ENCODE results near the gene LRRC71. TPM values are rescaled to one million over a fixed set of nuclear protein-coding genes. Genes with fewer than 3 reads are reported as not detected.

LRRC71 gene
- total and polyA plus RNA-seq, 2 of the 4 experiments (the other 2 are of a cell fraction): 0.50 TPM; not detected in 1

- CTCF ChIA-PET: interaction anchor here (1.2 kb wide), 1 partner anchor 16 kb away, joined by 4 read pairs; no protein-coding TSS in a partner anchor
- Histone ChIP-seq H4K5ac (ENCODE audit: low read depth, low read length) (no peak overlapping the region), H3K79me1 (ENCODE audit: low read depth in 1 of 2, low read length in 2 of 2) (peaks cover 0 to 20% of the 10 kb centered on the region in 2 experiments; a peak in 2 of 4 replicates), H3K27ac (ENCODE audit: insufficient read depth, low read length) (no peak overlapping the region), H3K27me3 (ENCODE audit: control insufficient read depth, insufficient read depth, low read length) (no peaks in the 10 kb centered on the region), H2BK20ac (ENCODE audit: low read depth, low read length) (no peak overlapping the region), H2AK5ac (ENCODE audit: low read depth, low read length) (no peak overlapping the region), H4K8ac (ENCODE audit: low read depth in 2 of 2, low read length in 2 of 2) (no peak overlapping the region), H3K4me3 (ENCODE audit: insufficient read depth, low read depth, low read length) (no peak overlapping the region), H2AK9ac (replicated peaks; ENCODE audit: low read depth, low read length, poor library complexity) (no peak overlapping the region), H4K91ac (ENCODE audit: insufficient read depth, low read depth, low read length) (no peak overlapping the region), H3K9ac (ENCODE audit: low read depth, low read length) (no peak overlapping the region), H3K9me3 (ENCODE audit: control insufficient read depth, insufficient read depth, low read length) (no peaks in the 10 kb centered on the region), H3K23ac (ENCODE audit: low read depth, low read length) (no peak overlapping the region), H4K20me1 (ENCODE audit: insufficient read depth, low read length) (peaks cover 3% of the 10 kb centered on the region), H3K4ac (ENCODE audit: low read depth, low read length) (no peak overlapping the region), H2BK120ac (ENCODE audit: low read depth, low read length) (no peak overlapping the region), H3K9me1 (ENCODE audit: insufficient read depth, low read length) (peaks cover 8% of the 10 kb centered on the region), H3K18ac (ENCODE audit: low read depth, low read length) (no peak overlapping the region), H2AFZ (replicated peaks; ENCODE audit: low read length, poor library complexity) (no peak overlapping the region), H2BK15ac (ENCODE audit: low read depth, low read length) (no peak overlapping the region), H3K36me3 (ENCODE audit: control insufficient read depth, insufficient read depth, low read length) (peaks cover 24% of the 10 kb centered on the region), H3K14ac (replicated peaks; ENCODE audit: low read depth, low read length) (no peak overlapping the region), H3K4me2 (ENCODE audit: low read depth, low read length) (no peak overlapping the region), H2BK5ac (ENCODE audit: low read depth, low read length, poor library complexity, severe bottlenecking) (no peak overlapping the region), H3K4me1 (ENCODE audit: control insufficient read depth, insufficient read depth, low read length) (peaks cover 17% of the 10 kb centered on the region), H3K56ac (ENCODE audit: extremely low read depth, insufficient read depth, low read length) (no peak overlapping the region)
- no TSS peak for BruUV-seq (replicated peaks)
- in situ Hi-C loops (cut with MboI; ENCODE audit: low sequenced_read_pairs): no loop called here
- ATAC-seq (ENCODE audit: low read depth) (no peak), DNase-seq (no peak)
- TF ChIP-seq CHD1 (IDR thresholded peaks at IDR 0.05; ENCODE audit: low read depth, low read length) (no peak), POLR2A (IDR thresholded peaks at IDR 0.05; ENCODE audit: low read depth, low read length) (no peak), ELK1 (IDR thresholded peaks at IDR 0.05; ENCODE audit: borderline replicate concordance, low read depth, low read length) (no peak), FOS (IDR thresholded peaks at IDR 0.05; ENCODE audit: low read depth, low read length) (no peak), CEBPB (IDR thresholded peaks at IDR 0.05; ENCODE audit: low read depth, low read length) (no peak), MAFK (IDR thresholded peaks at IDR 0.05; ENCODE audit: low read depth, low read length) (no peak), RCOR1 (IDR thresholded peaks at IDR 0.05; ENCODE audit: insufficient replicate concordance, low read length) (no peak)
- TF ChIP-seq, protein P1, sequence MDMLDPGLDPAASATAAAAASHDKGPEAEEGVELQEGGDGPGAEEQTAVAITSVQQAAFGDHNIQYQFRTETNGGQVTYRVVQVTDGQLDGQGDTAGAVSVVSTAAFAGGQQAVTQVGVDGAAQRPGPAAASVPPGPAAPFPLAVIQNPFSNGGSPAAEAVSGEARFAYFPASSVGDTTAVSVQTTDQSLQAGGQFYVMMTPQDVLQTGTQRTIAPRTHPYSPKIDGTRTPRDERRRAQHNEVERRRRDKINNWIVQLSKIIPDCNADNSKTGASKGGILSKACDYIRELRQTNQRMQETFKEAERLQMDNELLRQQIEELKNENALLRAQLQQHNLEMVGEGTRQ (IDR thresholded peaks at IDR 0.05; ENCODE audit: low read depth, low read length): 0 out of 2 replicates have a peak, but pooled peaks have one; percentile 19
- TF ChIP-seq, protein P2, sequence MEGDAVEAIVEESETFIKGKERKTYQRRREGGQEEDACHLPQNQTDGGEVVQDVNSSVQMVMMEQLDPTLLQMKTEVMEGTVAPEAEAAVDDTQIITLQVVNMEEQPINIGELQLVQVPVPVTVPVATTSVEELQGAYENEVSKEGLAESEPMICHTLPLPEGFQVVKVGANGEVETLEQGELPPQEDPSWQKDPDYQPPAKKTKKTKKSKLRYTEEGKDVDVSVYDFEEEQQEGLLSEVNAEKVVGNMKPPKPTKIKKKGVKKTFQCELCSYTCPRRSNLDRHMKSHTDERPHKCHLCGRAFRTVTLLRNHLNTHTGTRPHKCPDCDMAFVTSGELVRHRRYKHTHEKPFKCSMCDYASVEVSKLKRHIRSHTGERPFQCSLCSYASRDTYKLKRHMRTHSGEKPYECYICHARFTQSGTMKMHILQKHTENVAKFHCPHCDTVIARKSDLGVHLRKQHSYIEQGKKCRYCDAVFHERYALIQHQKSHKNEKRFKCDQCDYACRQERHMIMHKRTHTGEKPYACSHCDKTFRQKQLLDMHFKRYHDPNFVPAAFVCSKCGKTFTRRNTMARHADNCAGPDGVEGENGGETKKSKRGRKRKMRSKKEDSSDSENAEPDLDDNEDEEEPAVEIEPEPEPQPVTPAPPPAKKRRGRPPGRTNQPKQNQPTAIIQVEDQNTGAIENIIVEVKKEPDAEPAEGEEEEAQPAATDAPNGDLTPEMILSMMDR (conservative IDR thresholded peaks at IDR 0.05; ENCODE audit: low read depth, low read length): no peak
- WGBS, 2 experiments (ENCODE audit: extremely low coverage in 2 of 2, insufficient read length in 1 of 2): 80% methylated on average over 2 of the region's 6 CpGs; no CpG with 5 or more reads in 1 of the 2 experiments
- dilution Hi-C loops (cut with HindIII; ENCODE audit: low sequenced_read_pairs, unreplicated experiment): no loop called here
- POLR2A ChIA-PET (ENCODE audit: unreplicated experiment): interaction anchor here (0.6 kb wide), 1 partner anchor 269 kb away, joined by 13 read pairs; no protein-coding TSS in a partner anchor
- intact Hi-C loops (cut with micrococcal nuclease): no loop called here
Measured at GRCh38 chr1:156911577-156912298, 8.7 kb upstream of the LRRC71 start.

All from IMR-90 (cell line).